ENCODE results near the gene SMCR8.
A peak's percentile ranks its signal among the peaks of the same experiment; 100 is the strongest.
"Not testable (repeated sequence)": the region's sequence is repeated elsewhere in the genome, so short reads cannot be mapped to it uniquely, and the experiment has no call there.

Gene SMCR8

DNA sequence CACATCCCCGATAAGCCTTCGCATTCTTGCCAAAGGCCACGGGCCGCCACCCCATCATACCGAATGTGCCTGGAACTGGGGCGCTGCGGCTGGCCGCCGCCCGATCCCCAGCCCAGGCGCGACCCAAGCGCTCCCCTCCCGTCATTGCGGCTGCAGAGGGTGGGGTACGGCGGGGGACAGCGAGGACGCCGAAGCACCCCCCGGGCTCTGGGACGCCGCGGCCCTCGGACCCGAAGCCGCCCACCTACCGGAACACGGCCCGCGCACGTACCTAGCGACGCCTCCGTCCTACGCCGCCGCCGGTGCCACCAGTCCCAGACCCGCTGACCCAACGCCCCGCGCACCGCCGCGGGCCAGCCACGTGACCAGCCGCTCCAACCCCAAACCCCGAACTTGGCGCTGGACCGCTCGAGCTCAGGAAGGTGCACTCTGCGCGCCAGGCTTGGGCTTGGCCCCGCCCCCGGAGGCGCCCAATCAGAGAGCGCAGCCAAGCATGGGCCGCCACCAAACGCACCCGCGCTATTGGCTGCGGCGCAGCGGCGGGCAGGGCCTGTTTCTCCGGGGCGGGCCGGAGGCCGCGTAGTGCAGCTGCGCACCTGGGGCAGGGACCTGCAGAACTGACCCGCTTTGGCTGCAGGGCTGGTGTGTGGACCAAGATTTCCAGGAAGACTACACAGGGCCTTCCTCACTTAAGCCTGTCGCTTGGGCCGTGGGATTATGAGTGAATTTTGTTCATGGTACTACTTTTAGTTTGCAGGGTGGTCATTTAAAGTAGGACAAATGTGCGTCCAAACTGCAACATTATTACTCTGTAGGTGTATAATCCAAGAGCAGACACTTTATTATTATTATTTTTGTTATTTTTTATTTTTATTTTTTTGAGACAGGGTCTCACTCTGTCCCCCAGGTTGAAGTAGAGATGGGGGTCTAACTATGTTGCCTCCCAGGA is 48.3 kb downstream of the SMCR8 start, which contains the start of gene SHMT1:
TSS of gene SHMT1 (minus strand) at position 450 of the 949 bp plus-strand sequence. CDS start 7,569 bp downstream, outside the sequence.
- peak; percentile 92 for DNase-seq

DNA sequence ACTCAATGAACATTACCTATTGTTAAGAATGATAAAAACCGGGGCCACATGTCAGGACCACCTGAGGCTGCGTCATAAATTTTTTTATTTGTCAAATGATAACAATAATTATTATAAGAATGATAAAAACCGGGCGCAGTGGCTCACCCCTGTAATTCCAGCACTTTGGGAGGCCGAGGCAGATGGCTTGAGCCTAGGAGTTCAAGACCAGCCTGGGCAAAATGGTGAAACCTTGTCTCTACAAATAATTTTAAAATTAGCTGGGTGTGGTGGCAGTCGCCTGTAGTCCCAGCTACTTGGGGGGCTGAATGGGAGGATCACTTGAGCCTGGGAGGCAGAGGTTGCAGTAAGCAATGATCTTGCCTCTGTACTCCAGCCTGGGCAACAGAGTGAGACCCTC is 49.1 kb downstream of the SMCR8 start:
- DNase-seq: no peak

DNA sequence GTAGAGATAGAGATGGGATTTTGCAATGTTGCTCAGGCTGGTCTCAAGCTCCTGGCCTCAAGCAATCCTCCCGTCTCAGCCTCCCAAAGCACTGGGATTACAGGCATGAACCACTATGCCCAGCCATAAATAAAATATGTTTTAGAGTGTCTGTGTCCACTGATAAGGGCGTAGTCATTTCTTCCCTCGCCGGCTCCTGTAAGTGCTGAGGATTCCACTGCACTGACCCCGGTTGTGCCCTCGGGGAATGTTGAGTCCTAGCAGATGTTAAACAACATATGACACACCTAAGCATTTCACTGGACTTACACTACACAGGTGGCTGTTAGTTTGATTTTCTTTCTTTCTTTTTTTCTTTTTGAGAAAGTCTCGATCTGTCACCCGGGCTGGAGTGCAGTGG is 53.9 kb downstream of the SMCR8 start:
- no peak for DNase-seq

DNA sequence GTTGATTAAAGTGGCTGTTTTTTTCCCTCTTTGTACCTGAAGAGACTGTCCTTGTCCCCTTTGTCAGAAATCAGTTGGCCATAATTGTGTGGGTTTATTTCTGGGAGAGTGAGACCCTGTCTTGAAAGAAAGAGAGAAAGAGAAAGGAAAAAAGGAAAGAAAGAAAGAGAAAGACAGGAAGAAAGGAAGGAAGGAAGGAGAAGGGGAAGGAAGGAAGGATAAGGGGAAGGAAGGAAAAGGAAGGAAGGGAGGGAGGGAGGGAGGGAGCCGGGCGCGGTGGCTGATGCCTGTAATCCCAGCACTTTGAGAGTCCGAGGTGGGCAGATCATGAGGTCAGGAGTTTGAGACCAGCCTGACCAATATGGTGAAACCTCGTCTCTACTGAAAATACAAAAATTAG is 55.7 kb downstream of the SMCR8 start:
- DNase-seq: no peak

DNA sequence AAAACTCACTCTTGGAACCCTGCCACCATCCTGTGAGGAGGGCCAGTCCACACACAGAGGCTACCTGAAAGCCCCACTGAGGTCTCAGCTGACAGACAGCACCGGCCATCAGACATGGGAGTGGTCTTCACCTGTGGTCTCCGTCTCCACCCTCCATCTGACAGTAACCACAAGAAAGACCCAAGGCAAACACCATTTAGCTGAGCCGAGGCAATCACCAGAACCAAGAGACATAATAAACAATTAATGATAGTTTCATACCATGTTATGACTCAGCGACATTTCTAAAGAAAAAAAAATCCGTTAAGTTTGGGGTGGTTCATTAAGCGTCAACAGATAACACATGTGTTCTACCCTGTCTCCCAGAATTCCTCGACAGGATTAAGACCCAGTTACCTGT is 56.4 kb downstream of the SMCR8 start:
- no peak for DNase-seq

DNA sequence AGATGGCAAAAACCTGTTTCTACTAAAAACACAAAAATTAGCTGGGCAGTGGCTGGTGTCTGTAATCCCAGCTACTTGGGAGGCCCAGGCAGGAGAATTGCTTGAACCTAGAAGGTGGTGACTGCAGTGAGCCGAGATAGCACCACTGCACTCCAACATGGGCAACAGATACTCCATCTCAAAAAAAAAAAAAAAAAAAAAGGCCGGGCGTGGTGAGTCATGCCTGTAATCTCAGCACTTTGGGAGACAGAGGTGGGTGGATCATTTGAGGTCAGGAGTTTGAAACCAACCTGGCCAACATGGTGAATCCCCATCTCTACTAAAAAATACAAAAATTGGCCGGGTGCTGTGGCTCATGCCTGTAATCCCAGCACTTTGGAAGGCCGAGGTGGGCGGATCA is 58.1 kb downstream of the SMCR8 start:
- not testable (repeated sequence) for DNase-seq

DNA sequence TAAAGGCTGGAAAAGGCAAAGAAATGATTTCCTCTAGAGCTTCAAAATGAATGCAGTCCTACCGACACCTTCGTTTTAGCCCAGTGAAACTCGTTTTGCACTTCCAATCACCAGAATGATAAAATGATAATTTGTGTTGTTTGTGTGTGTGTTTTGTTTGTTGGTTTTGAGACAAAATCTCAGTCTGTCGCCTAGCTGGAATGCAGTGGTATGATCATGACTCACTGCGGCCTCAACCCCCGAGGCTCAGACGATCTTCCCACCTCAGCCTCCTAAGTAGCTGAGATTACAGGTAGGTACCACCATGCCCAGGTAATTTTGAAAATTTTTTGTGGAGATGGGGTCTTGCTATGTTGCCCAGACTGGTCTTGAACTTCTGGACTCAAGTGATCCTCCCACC is 59.1 kb downstream of the SMCR8 start:
- DNase-seq: no peak

All from CD4-positive, alpha-beta T cell treated with Interleukin-10 for 1 hour (primary cell).